Measurements from ENCODE around the gene ADAM33.

The ADAM33 gene

GRCh38 chr20:3696200-3696599 lies 14.4 kb upstream of the ADAM33 start:
- 80% methylated on average over 1 of the region's 1 CpG for WGBS (ENCODE audit: insufficient coverage)
- H3K9me3 ChIP-seq (ENCODE audit: control extremely low read depth in 1 of 5, control insufficient read depth in 4 of 5, insufficient read depth in 2 of 5, low read depth in 1 of 5, low read length in 4 of 5) = peaks cover 0 to 2% (median 0%) of the 10 kb centered on the region in 5 experiments
- H3K36me3 ChIP-seq (ENCODE audit: control insufficient read depth in 4 of 4, insufficient read depth in 4 of 4, low read length in 3 of 4) = no peaks in the 10 kb centered on the region
- H3K27ac ChIP-seq (ENCODE audit: insufficient read depth in 1 of 2, low read depth in 1 of 2, low read length in 2 of 2, poor library complexity in 1 of 2, severe bottlenecking in 2 of 2) = no peak overlapping the region
- ChIA-PET CTCF (interaction anchor here (0.9 to 4.8 kb wide), 8 partner anchors 10 to 24 kb away, joined by 3 to 24 read pairs (median 4); partner anchors contain the start of gene ADAM33), POLR2A (interaction anchor here (0.9 kb wide), 1 partner anchor 20 kb away, joined by 6 read pairs; no protein-coding TSS in a partner anchor)
- H3K4me1 ChIP-seq (ENCODE audit: control extremely low read depth in 1 of 4, control insufficient read depth in 4 of 4, insufficient read depth in 4 of 4, low read length in 3 of 4) = no peaks in the 10 kb centered on the region
- DNase-seq = peak in 1 of 3 donors; percentile 15
- H3K4me3 ChIP-seq (ENCODE audit: control insufficient read depth in 1 of 7, extremely low read depth in 1 of 7, insufficient read depth in 4 of 7, low read depth in 2 of 7, low read length in 6 of 7) = no peak overlapping the region
- H3K27me3 ChIP-seq (replicated peaks in 2 of 5; ENCODE audit: control insufficient read depth in 4 of 5, insufficient read depth in 5 of 5, low read length in 4 of 5) = peaks cover 0 to 4% (median 0%) of the 10 kb centered on the region in 5 experiments

GRCh38 chr20:3694864-3695263 lies 13.1 kb upstream of the ADAM33 start:
- Histone ChIP-seq H3K27me3 (replicated peaks in 2 of 5; ENCODE audit: control insufficient read depth in 4 of 5, insufficient read depth in 5 of 5, low read length in 4 of 5) (peaks cover 0 to 2% (median 0%) of the 10 kb centered on the region in 5 experiments), H3K36me3 (ENCODE audit: control insufficient read depth in 4 of 4, insufficient read depth in 4 of 4, low read length in 3 of 4) (no peaks in the 10 kb centered on the region), H3K27ac (ENCODE audit: insufficient read depth in 1 of 2, low read depth in 1 of 2, low read length in 2 of 2, poor library complexity in 1 of 2, severe bottlenecking in 2 of 2) (no peak overlapping the region), H3K9me3 (ENCODE audit: control extremely low read depth in 1 of 5, control insufficient read depth in 4 of 5, insufficient read depth in 2 of 5, low read depth in 1 of 5, low read length in 4 of 5) (peaks cover 0 to 2% (median 0%) of the 10 kb centered on the region in 5 experiments), H3K4me1 (ENCODE audit: control extremely low read depth in 1 of 4, control insufficient read depth in 4 of 4, insufficient read depth in 4 of 4, low read length in 3 of 4) (no peaks in the 10 kb centered on the region), H3K4me3 (ENCODE audit: control insufficient read depth in 1 of 7, extremely low read depth in 1 of 7, insufficient read depth in 4 of 7, low read depth in 2 of 7, low read length in 6 of 7) (no peak overlapping the region)
- ChIA-PET POLR2A (interaction anchor here (1.0 kb wide), 1 partner anchor 16 kb away, joined by 3 read pairs; no protein-coding TSS in a partner anchor), CTCF (interaction anchor here (1.0 to 3.1 kb wide), 4 partner anchors 9 to 132 kb away, joined by 4 to 12 read pairs (median 6); no protein-coding TSS in a partner anchor)
- 96% methylated on average over 4 of the region's 5 CpGs for WGBS (ENCODE audit: insufficient coverage)
- no peak for DNase-seq

GRCh38 chr20:3693376-3693775 lies 11.6 kb upstream of the ADAM33 start:
- Histone ChIP-seq H3K4me3 (ENCODE audit: control insufficient read depth in 1 of 7, extremely low read depth in 1 of 7, insufficient read depth in 4 of 7, low read depth in 2 of 7, low read length in 6 of 7) (no peak overlapping the region), H3K36me3 (ENCODE audit: control insufficient read depth in 4 of 4, insufficient read depth in 4 of 4, low read length in 3 of 4) (no peaks in the 10 kb centered on the region), H3K9me3 (ENCODE audit: control extremely low read depth in 1 of 5, control insufficient read depth in 4 of 5, insufficient read depth in 2 of 5, low read depth in 1 of 5, low read length in 4 of 5) (peaks cover 0 to 2% (median 0%) of the 10 kb centered on the region in 5 experiments), H3K4me1 (ENCODE audit: control extremely low read depth in 1 of 4, control insufficient read depth in 4 of 4, insufficient read depth in 4 of 4, low read length in 3 of 4) (no peaks in the 10 kb centered on the region), H3K27ac (ENCODE audit: insufficient read depth in 1 of 2, low read depth in 1 of 2, low read length in 2 of 2, poor library complexity in 1 of 2, severe bottlenecking in 2 of 2) (no peak overlapping the region), H3K27me3 (replicated peaks in 2 of 5; ENCODE audit: control insufficient read depth in 4 of 5, insufficient read depth in 5 of 5, low read length in 4 of 5) (peaks cover 0 to 4% (median 0%) of the 10 kb centered on the region in 5 experiments)
- no peak for DNase-seq
- ChIA-PET CTCF (interaction anchor here (1.1 to 2.7 kb wide), 6 partner anchors 15 to 915 kb away, joined by 3 to 6 read pairs (median 4); no protein-coding TSS in a partner anchor), POLR2A (no interaction called here)
- WGBS (ENCODE audit: insufficient coverage) = 95% methylated on average over 12 of the region's 13 CpGs

- Histone ChIP-seq H3K27ac (ENCODE audit: insufficient read depth in 1 of 2, low read depth in 1 of 2, low read length in 2 of 2, poor library complexity in 1 of 2, severe bottlenecking in 2 of 2) (no peak overlapping the region), H3K4me1 (ENCODE audit: control extremely low read depth in 1 of 4, control insufficient read depth in 4 of 4, insufficient read depth in 4 of 4, low read length in 3 of 4) (no peaks in the 10 kb centered on the region), H3K4me3 (ENCODE audit: control insufficient read depth in 1 of 7, extremely low read depth in 1 of 7, insufficient read depth in 4 of 7, low read depth in 2 of 7, low read length in 6 of 7) (no peak overlapping the region), H3K9me3 (ENCODE audit: control extremely low read depth in 1 of 5, control insufficient read depth in 4 of 5, insufficient read depth in 2 of 5, low read depth in 1 of 5, low read length in 4 of 5) (peaks cover 0 to 2% (median 0%) of the 10 kb centered on the region in 5 experiments), H3K36me3 (ENCODE audit: control insufficient read depth in 4 of 4, insufficient read depth in 4 of 4, low read length in 3 of 4) (no peaks in the 10 kb centered on the region), H3K27me3 (replicated peaks in 2 of 5; ENCODE audit: control insufficient read depth in 4 of 5, insufficient read depth in 5 of 5, low read length in 4 of 5) (peaks cover 0 to 4% (median 0%) of the 10 kb centered on the region in 5 experiments)
- DNase-seq = no peak
- ChIA-PET POLR2A (no interaction called here), CTCF (interaction anchor here (0.8 to 1.4 kb wide), 6 partner anchors 15 to 914 kb away, joined by 3 to 6 read pairs (median 4); no protein-coding TSS in a partner anchor)
- 98% methylated on average over 22 of the region's 23 CpGs for WGBS (ENCODE audit: insufficient coverage)
These were observed 11.0 kb upstream of the ADAM33 start for GRCh38 chr20:3692706-3693294.

- no peak for DNase-seq
- no peak overlapping the region for H3K27ac ChIP-seq (ENCODE audit: insufficient read depth in 1 of 2, low read depth in 1 of 2, low read length in 2 of 2, poor library complexity in 1 of 2, severe bottlenecking in 2 of 2)
- H3K4me3 ChIP-seq (ENCODE audit: control insufficient read depth in 1 of 7, extremely low read depth in 1 of 7, insufficient read depth in 4 of 7, low read depth in 2 of 7, low read length in 6 of 7) = no peak overlapping the region
- no peaks in the 10 kb centered on the region for H3K4me1 ChIP-seq (ENCODE audit: control extremely low read depth in 1 of 4, control insufficient read depth in 4 of 4, insufficient read depth in 4 of 4, low read length in 3 of 4)
- WGBS (ENCODE audit: insufficient coverage) = 89% methylated on average over 9 of the region's 9 CpGs
- H3K36me3 ChIP-seq (ENCODE audit: control insufficient read depth in 4 of 4, insufficient read depth in 4 of 4, low read length in 3 of 4) = no peaks in the 10 kb centered on the region
- H3K9me3 ChIP-seq (ENCODE audit: control extremely low read depth in 1 of 5, control insufficient read depth in 4 of 5, insufficient read depth in 2 of 5, low read depth in 1 of 5, low read length in 4 of 5) = peaks cover 0 to 2% (median 0%) of the 10 kb centered on the region in 5 experiments
- peaks cover 0 to 12% (median 0%) of the 10 kb centered on the region in 5 experiments for H3K27me3 ChIP-seq (replicated peaks in 2 of 5; ENCODE audit: control insufficient read depth in 4 of 5, insufficient read depth in 5 of 5, low read length in 4 of 5)
- POLR2A ChIA-PET = no interaction called here
- CTCF ChIA-PET = interaction anchor here (0.7 kb wide), 1 partner anchor 14 kb away, joined by 3 read pairs; no protein-coding TSS in a partner anchor
These were observed 10.1 kb upstream of the ADAM33 start for GRCh38 chr20:3691897-3692296.

- POLR2A ChIA-PET = interaction anchor here (0.6 kb wide), 1 partner anchor 646 kb away, joined by 6 read pairs; no protein-coding TSS in a partner anchor
- 96% methylated on average over 16 of the region's 16 CpGs for WGBS (ENCODE audit: insufficient coverage)
- CTCF ChIA-PET = interaction anchor here (0.6 to 1.0 kb wide), 4 partner anchors 12 to 460 kb away, joined by 3 to 4 read pairs (median 3); no protein-coding TSS in a partner anchor
These were observed 9.5 kb upstream of the ADAM33 start for GRCh38 chr20:3691306-3691705.

GRCh38 chr20:3690413-3690812 lies 8.6 kb upstream of the ADAM33 start:
- WGBS (ENCODE audit: insufficient coverage) = 100% methylated on average over 2 of the region's 3 CpGs
- DNase-seq = no peak
- ChIA-PET CTCF (interaction anchor here (0.6 to 1.0 kb wide), 3 partner anchors 11 to 459 kb away, joined by 3 to 4 read pairs (median 3); no protein-coding TSS in a partner anchor), POLR2A (interaction anchor here (0.6 kb wide), 1 partner anchor 645 kb away, joined by 6 read pairs; no protein-coding TSS in a partner anchor)
- Histone ChIP-seq H3K4me3 (ENCODE audit: control insufficient read depth in 1 of 7, extremely low read depth in 1 of 7, insufficient read depth in 4 of 7, low read depth in 2 of 7, low read length in 6 of 7) (no peak overlapping the region), H3K9me3 (ENCODE audit: control extremely low read depth in 1 of 5, control insufficient read depth in 4 of 5, insufficient read depth in 2 of 5, low read depth in 1 of 5, low read length in 4 of 5) (no peaks in the 10 kb centered on the region), H3K27ac (ENCODE audit: insufficient read depth in 1 of 2, low read depth in 1 of 2, low read length in 2 of 2, poor library complexity in 1 of 2, severe bottlenecking in 2 of 2) (no peak overlapping the region), H3K36me3 (ENCODE audit: control insufficient read depth in 4 of 4, insufficient read depth in 4 of 4, low read length in 3 of 4) (no peaks in the 10 kb centered on the region), H3K27me3 (replicated peaks in 2 of 5; ENCODE audit: control insufficient read depth in 4 of 5, insufficient read depth in 5 of 5, low read length in 4 of 5) (peaks cover 0 to 22% (median 6%) of the 10 kb centered on the region in 5 experiments), H3K4me1 (ENCODE audit: control extremely low read depth in 1 of 4, control insufficient read depth in 4 of 4, insufficient read depth in 4 of 4, low read length in 3 of 4) (no peaks in the 10 kb centered on the region)

More at GRCh38 chr20:3691306-3691705, 9.5 kb upstream of the ADAM33 start:
- Histone ChIP-seq H3K4me3 (ENCODE audit: control insufficient read depth in 1 of 7, extremely low read depth in 1 of 7, insufficient read depth in 4 of 7, low read depth in 2 of 7, low read length in 6 of 7) (no peak overlapping the region), H3K9me3 (ENCODE audit: control extremely low read depth in 1 of 5, control insufficient read depth in 4 of 5, insufficient read depth in 2 of 5, low read depth in 1 of 5, low read length in 4 of 5) (peaks cover 0 to under 1% (median 0%) of the 10 kb centered on the region in 5 experiments), H3K27me3 (replicated peaks in 2 of 5; ENCODE audit: control insufficient read depth in 4 of 5, insufficient read depth in 5 of 5, low read length in 4 of 5) (peaks cover 0 to 17% (median 1%) of the 10 kb centered on the region in 5 experiments), H3K36me3 (ENCODE audit: control insufficient read depth in 4 of 4, insufficient read depth in 4 of 4, low read length in 3 of 4) (no peaks in the 10 kb centered on the region), H3K4me1 (ENCODE audit: control extremely low read depth in 1 of 4, control insufficient read depth in 4 of 4, insufficient read depth in 4 of 4, low read length in 3 of 4) (no peaks in the 10 kb centered on the region), H3K27ac (ENCODE audit: insufficient read depth in 1 of 2, low read depth in 1 of 2, low read length in 2 of 2, poor library complexity in 1 of 2, severe bottlenecking in 2 of 2) (no peak overlapping the region)
- no peak for DNase-seq
